HG02763 (cell line): Measurements from ENCODE around the gene STXBP6.
A peak's percentile ranks its signal among the peaks of the same experiment; 100 is the strongest.

Experiments
- ATAC-seq: cut with Tn5 transposase; IDR thresholded peaks from one replicate; pipeline ENCODE4 v1.9.1; 2021; ENCODE audit warnings: mild to moderate bottlenecking, moderate library complexity; ENCODE audit not compliant: unreplicated experiment

The STXBP6 gene

DNA sequence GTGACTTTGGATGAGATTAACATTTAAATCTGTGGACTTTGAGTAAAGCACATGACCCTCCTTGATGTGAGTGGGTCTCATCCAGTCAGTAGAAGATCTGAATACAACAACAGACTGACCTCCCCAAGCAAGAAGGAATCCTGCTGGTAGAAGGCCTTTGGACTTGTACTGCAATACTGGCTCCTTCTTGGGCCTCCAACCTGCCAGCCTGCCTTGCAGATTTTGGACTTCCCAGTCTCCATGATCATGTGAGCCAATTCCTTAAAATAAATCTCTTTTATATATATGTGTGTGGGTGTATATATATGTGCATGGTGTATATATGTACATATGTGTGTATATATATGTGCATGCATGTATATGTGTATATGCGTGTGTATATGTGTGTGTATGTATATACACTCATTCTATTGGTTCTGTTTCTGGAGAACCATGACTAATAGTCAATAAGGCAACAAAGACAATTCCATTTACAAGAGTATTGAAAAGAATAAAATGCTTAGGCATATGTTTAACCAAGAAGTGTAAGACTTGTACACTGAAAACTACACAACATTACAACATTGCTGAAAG is 183.8 kb downstream of the STXBP6 start:
- ATAC-seq: no peak

DNA sequence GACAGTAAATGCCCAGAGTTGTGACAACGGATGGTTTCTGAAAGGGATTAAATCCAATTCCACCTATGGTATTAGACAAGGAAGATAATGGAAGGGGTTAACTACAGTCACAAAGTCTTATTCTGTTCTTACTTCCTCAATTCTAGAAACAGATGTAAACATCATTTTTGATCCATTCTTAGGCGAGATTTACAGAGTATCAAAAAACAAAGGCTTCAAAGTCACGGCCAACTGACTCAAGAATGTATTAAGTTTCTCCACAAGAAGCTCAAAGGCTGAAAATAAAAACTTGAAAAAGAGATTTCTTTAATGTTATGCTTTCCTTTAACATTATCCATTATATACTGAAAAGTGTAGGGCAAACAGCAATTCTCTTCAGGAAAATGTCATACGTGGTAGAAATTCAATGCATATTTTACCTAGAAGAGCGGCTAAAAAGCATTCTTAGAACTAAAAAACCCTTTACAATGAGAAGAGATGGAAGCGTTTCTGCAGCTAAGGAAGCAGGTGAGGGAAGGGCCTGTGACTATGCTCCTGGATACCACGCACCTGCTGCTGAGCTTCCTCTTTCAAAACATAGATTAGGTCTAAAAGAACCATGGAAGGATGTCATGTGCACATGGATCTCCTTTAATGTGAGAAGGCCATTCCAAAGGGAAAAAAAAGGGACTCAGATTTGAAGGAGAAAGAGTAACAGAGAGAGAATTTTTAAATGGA is 185.8 kb downstream of the STXBP6 start:
- no peak for ATAC-seq

GRCh38 chr14:24861083-24861630 is 188.8 kb downstream of the STXBP6 start:
- ATAC-seq: no peak

- no peak for ATAC-seq
These were observed 190.4 kb downstream of the STXBP6 start for GRCh38 chr14:24859559-24859958.

- no peak for ATAC-seq
These were observed 191.3 kb downstream of the STXBP6 start for GRCh38 chr14:24858684-24859083.

DNA sequence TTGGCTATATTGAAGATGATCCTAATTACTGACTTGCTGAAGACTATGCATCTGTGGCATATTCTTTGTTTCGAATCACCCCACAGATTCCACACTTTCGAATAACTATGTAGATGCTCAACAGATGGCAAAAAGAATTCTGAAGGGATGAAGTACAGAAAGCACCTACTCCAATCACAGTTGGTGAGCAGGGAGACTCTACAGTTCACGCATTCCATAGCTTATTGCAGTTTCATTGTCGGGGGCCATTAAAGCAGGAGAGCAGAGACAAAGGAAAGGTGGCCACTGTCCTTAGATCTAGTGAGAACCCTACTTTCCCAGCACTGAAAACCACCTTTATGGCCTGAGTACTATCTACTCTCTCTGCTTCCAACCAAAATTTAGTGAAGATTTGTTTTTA is 191.9 kb downstream of the STXBP6 start:
- no peak for ATAC-seq

- ATAC-seq: no peak
These were observed 192.7 kb downstream of the STXBP6 start for GRCh38 chr14:24857277-24857676.

DNA sequence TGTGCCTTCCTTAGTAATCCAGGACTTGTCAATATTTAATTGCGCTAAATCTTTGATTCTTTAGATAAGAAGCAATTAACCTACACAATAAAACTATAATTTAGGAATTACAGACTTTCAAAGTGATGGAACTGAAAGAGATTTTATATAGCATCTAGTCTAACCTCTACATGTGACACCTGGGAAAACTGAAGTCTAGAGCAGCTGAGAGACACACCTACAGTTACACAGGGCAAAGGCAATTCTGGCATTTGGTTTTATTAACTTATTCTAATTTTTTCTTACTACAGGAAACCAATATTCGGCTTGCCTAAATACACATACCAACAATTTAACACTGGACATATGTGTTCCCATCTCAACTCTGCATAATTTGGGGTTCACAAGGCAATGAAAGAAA is 196.5 kb downstream of the STXBP6 start:
- no peak for ATAC-seq

DNA sequence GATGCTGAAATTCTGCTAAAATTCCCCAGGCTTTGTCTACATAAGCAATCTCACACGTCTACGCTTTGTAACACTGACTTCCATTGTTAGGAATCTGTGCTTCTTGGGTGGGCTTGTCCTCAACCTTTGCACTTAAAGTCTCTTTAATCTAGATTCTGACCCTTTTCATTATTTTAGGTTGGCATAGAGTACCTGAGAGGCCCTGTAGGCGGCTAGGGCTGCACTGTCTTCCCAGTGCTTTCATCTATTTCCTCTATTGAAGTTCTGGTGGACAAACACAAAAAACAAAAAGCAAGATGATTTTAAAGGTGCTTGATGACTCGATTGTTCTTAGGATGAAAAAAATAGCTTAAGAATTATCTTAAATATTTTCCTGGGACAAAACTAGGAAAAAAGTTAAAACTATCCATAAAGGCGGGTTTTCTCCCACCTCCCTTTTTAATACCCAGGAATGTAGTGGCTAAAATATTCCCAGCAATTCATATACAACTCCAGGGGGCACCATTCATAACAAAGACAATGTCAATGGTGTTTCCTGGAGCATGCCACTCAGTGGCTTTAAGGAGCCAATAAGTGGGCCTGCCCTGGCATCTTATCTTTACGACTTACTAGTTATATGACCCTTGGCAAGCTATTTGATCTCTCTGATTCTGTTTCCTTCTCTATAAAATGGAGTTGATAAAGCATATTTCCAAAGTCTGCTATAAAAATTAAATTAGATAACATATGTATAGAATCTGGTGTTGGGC is 197.5 kb downstream of the STXBP6 start:
- no peak for ATAC-seq

DNA sequence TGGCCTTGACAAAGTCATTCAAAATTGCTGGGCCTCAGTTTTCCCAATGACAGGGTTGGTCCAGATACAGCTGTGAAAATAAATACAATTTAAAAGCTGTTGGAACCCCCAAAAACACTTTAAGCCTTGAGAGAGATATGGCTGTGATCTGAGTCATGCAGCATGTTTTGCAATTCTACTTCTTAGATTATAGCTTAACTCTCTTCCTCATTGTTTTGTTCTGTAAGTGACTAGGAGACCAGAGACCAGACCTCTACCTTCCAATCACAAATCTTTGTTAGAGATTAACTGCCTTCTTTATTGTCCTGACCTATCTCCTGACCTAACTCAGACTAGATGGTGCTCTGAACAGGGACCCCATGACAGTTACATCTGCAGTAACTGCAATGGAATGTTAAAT is 198.1 kb downstream of the STXBP6 start:
- ATAC-seq: no peak

DNA sequence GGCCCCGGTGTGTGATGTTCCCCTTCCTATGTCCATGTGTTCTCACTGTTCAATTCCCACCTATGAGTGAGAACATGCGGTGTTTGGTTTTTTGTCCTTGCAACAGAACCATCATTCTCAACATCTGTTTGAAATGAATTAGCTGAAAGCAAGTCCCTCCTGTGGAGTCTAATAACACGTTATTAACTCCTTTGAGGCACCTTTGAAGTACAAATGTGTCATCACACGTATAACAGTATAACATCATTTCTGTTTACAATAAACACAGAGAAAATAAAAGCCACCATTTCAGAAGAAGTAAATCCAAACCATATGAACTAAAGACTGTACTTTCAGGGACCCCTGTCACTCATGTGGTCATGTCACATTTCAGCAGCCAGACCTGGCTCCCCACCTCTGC is 198.5 kb downstream of the STXBP6 start:
- no peak for ATAC-seq

DNA sequence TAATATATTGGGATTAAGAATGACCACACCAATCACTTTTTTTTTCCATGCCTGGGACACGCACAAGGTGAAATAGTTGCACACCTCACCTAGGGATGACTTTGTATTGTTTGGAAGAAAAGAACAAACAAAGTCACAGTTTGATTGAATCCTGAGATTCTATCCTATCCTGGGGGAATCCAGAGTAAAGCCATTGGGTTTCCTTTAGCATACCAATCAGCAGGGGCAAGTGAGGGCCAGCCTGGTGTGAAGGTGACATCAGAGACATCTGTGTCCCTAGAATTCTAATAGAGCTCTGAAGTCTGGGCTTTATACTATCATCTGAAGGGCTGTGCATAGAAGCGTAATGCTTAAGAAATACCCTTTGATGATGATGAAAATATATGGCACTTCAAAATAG is 199.9 kb downstream of the STXBP6 start:
- ATAC-seq: no peak

GRCh38 chr14:24849471-24849870 is 200.5 kb downstream of the STXBP6 start:
- no peak for ATAC-seq

DNA sequence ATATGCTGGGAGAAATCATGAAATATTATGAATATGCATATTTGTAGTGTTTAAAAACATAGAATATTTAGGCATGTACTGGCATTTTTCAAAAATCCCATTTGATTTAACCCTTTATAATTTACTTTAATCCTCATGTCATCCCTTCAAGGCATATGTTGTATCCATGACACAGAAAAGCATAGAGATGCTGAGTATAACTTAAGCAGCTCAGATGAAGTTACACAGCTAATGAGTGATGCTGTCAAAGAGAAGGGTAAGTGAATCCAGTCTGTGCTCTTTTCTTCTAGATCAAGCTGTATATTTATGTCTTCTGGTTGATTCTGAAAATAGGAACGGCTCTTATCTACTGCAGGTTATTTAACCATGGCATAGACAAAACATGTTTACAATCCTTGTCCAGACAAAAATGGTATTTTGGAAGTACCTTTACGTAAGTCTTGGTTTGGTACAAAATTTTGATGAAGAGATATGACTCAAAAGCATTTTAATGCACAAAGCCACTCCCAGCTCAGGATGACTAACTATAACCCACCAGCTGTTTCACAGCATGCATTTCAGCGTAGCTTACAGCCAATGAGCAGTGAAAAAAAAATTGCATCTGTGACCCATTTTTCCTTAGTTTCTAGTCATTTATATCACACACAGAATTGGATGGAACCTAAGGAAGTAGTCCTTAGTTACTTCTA is 201.7 kb downstream of the STXBP6 start:
- no peak for ATAC-seq

DNA sequence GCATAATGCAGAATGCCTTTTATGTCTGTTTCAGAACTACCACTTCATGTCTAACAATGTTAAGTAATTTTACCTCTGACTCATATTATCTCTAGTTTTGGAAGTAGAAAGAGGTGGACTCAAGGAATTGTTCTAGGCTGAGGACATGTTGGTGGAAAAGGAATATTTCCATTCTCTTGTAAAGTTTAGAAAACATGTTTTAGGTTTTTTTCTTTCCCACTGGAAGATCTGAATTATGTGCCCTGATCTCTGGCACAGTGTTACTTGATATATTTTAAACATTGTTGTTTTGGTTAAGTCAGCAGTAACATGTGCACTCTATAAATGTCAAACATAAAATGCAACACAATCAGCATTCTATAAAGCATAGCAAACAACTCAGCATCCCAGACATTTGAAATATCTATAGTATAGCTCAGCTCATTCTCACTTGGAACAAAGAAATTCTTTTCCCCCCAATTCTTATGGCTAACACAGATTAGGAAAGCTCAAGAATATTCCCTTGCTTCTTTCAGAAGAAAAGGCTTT is 202.3 kb downstream of the STXBP6 start:
- ATAC-seq: no peak

GRCh38 chr14:24846261-24846660 is 203.7 kb downstream of the STXBP6 start:
- no peak for ATAC-seq

DNA sequence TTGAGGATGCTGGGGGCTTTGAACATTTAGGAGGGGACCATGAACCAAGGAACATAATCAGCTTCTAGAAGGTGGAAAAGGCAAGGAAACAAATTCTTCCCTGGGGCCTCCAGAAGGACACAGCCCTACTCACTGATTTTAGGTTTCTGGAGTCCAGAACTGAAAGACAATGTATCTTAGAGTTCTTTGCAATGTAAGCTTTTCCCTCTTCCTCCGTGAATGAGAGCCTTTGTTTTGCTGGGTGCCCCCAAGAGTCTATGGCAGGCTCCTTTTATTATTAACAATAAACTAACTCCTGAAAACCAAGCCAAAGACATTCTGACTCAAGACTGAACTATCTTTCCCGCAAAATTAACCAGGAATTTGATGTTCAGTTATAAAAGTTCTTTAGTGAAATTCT is 204.1 kb downstream of the STXBP6 start:
- no peak for ATAC-seq

DNA sequence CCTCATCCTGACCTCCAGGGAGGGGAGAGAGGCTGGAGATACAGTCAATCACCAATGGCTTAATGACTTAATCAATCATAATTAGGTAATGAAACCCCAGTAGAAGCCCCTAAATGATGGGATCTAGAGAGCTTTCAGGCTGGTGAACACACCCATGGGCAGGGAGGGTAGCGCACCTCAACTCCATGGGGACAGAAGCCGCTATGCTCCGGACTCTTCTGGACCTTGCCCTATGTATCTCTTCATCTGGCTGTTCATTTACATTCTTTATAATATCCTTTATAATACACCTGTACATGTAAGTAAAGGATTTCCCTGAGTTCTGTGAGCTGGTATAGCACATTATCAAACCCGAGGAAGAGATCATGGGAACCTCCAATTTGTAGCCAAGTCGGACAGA is 205.9 kb downstream of the STXBP6 start:
- no peak for ATAC-seq

GRCh38 chr14:24843494-24843893 is 206.5 kb downstream of the STXBP6 start:
- ATAC-seq: peak; percentile 90

DNA sequence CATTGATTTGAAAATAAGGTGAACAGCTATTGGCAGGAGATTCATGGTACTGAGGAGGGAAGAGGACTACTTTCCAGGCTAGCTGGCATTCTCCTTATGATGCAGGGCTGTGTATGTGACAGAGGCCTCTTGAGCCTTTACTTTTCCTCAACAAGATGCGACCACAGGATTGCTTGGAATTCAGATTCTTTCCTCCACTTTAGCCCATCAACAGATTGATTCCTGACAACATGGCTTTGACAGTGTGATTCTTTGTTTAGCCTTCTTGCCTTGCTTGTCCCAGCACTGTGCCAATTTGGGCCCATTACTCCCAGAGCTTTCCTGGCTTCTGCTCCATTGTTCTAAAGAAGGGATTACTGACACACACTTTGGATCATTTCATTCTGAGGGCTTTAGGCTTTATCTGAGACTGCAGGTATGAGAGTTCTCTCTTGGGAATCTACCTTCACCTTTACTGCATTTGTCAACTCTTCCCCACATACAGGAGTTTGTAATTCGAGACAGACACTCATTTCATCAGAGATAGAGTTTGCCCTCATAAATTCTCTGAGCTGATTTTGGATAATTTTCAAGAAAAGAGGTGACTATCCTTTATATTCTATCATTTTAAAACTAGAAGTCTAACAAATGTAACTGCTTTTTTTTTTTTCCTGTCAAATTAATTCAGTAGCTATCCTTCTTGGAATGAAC is 209.6 kb downstream of the STXBP6 start:
- ATAC-seq: no peak
